CD14-positive monocyte (primary cell): Measurements from ENCODE around the gene TRIM45. TPM values are rescaled to one million over a fixed set of nuclear protein-coding genes. Genes with fewer than 3 reads are reported as not detected.
A peak's percentile ranks its signal among the peaks of the same experiment; 100 is the strongest.

Source experiments
- DNase-seq, 3 donors: peaks; one replicate each; pipeline ENCODE4 v3.0.0-alpha.2; 2011 to 2022
- H2AFZ ChIP-seq: 2 replicates; pipeline ENCODE4 v1.6.0; 2012; ENCODE audit warnings: mild to moderate bottlenecking, low read depth, low read length, inconsistent platforms; ENCODE audit not compliant: insufficient read depth, poor library complexity, severe bottlenecking
- H3K27ac ChIP-seq, 2 donors: 1 replicate in 1 of 2; 2 replicates in 1 of 2; pipeline ENCODE4 v1.5.1; 2012 to 2013; ENCODE audit warnings: low read length in 2 of 2, control low read depth in 1 of 2, inconsistent platforms in 1 of 2, low read depth in 1 of 2, mild to moderate bottlenecking in 1 of 2
- H3K27me3 ChIP-seq, 2 donors: one replicate each; pipeline versions ENCODE4 v1.6.0 to v1.6.1; 2011 to 2013; ENCODE audit warnings: low read length in 2 of 2; ENCODE audit not compliant: control insufficient read depth in 2 of 2, insufficient read depth in 2 of 2
- H3K36me3 ChIP-seq, 2 donors: replicated peaks in 1 of 2; 1 replicate in 1 of 2; 2 replicates in 1 of 2; pipeline versions ENCODE4 v1.5.1 to v1.6.1; 2012 to 2013; ENCODE audit warnings: low read length in 2 of 2, control low read depth in 1 of 2, inconsistent platforms in 1 of 2, mild to moderate bottlenecking in 1 of 2; ENCODE audit not compliant: insufficient read depth in 2 of 2, control insufficient read depth in 1 of 2
- H3K4me1 ChIP-seq, 2 donors: 1 replicate in 1 of 2; 2 replicates in 1 of 2; pipeline versions ENCODE4 v1.5.1 to v1.6.1; 2012 to 2013; ENCODE audit warnings: low read length in 2 of 2, control low read depth in 1 of 2, inconsistent platforms in 1 of 2, mild to moderate bottlenecking in 1 of 2, moderate library complexity in 1 of 2; ENCODE audit not compliant: insufficient read depth in 2 of 2, control insufficient read depth in 1 of 2
- H3K4me2 ChIP-seq: replicated peaks from 2 replicates; pipeline ENCODE3; 2012; ENCODE audit warnings: low read length, moderate library complexity, mild to moderate bottlenecking; ENCODE audit not compliant: poor library complexity, severe bottlenecking; ENCODE audit errors: extremely low read depth
- H3K4me3 ChIP-seq, 3 experiments: fragments of 200-600 bp in 1 of 3; sonication (generic) in 1 of 3; replicated peaks in 1 of 3; 1 replicate in 2 of 3; 2 replicates in 1 of 3; pipeline ENCODE4 v1.5.1; 2011 to 2013; ENCODE audit warnings: low read length in 3 of 3, mild to moderate bottlenecking in 3 of 3, control low read depth in 2 of 3, low read depth in 2 of 3, inconsistent platforms in 1 of 3, moderate library complexity in 1 of 3
- H3K79me2 ChIP-seq: 2 replicates; pipeline ENCODE4 v1.6.0; 2012; ENCODE audit warnings: mild to moderate bottlenecking, control low read depth, inconsistent platforms, low read length, moderate library complexity; ENCODE audit not compliant: insufficient read depth
- H3K9ac ChIP-seq: 2 replicates; pipeline ENCODE4 v1.6.0; 2017; ENCODE audit warnings: low read length, mild to moderate bottlenecking; ENCODE audit not compliant: insufficient read depth, poor library complexity, severe bottlenecking
- H3K9me3 ChIP-seq, 2 donors: replicated peaks in 1 of 2; 1 replicate in 1 of 2; 2 replicates in 1 of 2; pipeline versions ENCODE4 v1.5.1 to v1.6.1; 2012 to 2013; ENCODE audit warnings: low read length in 2 of 2, control low read depth in 1 of 2; ENCODE audit not compliant: control insufficient read depth in 1 of 2, insufficient read depth in 1 of 2
- H4K20me1 ChIP-seq: 2 replicates; pipeline ENCODE4 v1.6.0; 2012; ENCODE audit warnings: mild to moderate bottlenecking, low read length, control low read depth, moderate library complexity; ENCODE audit not compliant: insufficient read depth
- H3K27ac Mint-ChIP-seq, 7 donors: one replicate each; pipeline ENCODE4 v1.8.0; 2020; ENCODE audit warnings: mild to moderate bottlenecking in 7 of 7, mixed read lengths in 7 of 7, moderate library complexity in 6 of 7, inconsistent platforms in 2 of 7
- H3K27me3 Mint-ChIP-seq, 3 donors: one replicate each; pipeline ENCODE4 v1.8.0; 2021 to 2022; ENCODE audit warnings: low read depth in 3 of 3, mild to moderate bottlenecking in 3 of 3, mixed read lengths in 3 of 3, moderate library complexity in 3 of 3, inconsistent platforms in 1 of 3
- H3K36me3 Mint-ChIP-seq, 2 donors: one replicate each; pipeline ENCODE4 v1.8.0; 2020; ENCODE audit warnings: mixed read lengths in 2 of 2, inconsistent platforms in 1 of 2, mild to moderate bottlenecking in 1 of 2
- H3K4me1 Mint-ChIP-seq: one replicate; pipeline ENCODE4 v1.8.0; 2020; ENCODE audit warnings: mild to moderate bottlenecking, mixed read lengths
- H3K4me3 Mint-ChIP-seq, 2 donors: one replicate each; pipeline ENCODE4 v1.8.0; 2020; ENCODE audit warnings: mild to moderate bottlenecking in 2 of 2, mixed read lengths in 2 of 2, moderate library complexity in 1 of 2
- H3K9me3 Mint-ChIP-seq, 7 donors: one replicate each; pipeline ENCODE4 v1.8.0; 2020 to 2022; ENCODE audit warnings: mixed read lengths in 7 of 7, mild to moderate bottlenecking in 6 of 7, moderate library complexity in 6 of 7, inconsistent platforms in 2 of 7
- CTCF ChIP-seq: fragments of 200-600 bp; IDR thresholded peaks from one replicate; pipeline ENCODE4 v1.8.0; 2022; ENCODE audit warnings: antibody characterized with exemption, mild to moderate bottlenecking
- WGBS: methylation state at CpG from one replicate; pipeline ENCODE4 v1.1.5; 2013; ENCODE audit warnings: missing lambda C conversion rate; ENCODE audit not compliant: insufficient coverage; 5-methylcytosine and 5-hydroxymethylcytosine counted together
- intact Hi-C, 2 donors: fragments of 100-400 bp; cut with micrococcal nuclease; formaldehyde crosslinking; loops; one replicate each; pipeline versions ENCODE4 v1.15.0 to v1.15.1; 2023
- polyA plus RNA-seq, 3 donors: library from polyadenylated mRNA; depleted of rRNA in 1 of 3; unstranded in 2 of 3; stranded (reverse) in 1 of 3; fragments of 300-500 nt in 2 of 3; fragments of >200 nt in 1 of 3; fragmentation: Illumina TruSeq in 2 of 3; gene quantifications; 1 replicate in 2 of 3; 2 replicates in 1 of 3; pipeline ENCODE4 v1.2.3, GENCODE V29; 2012 to 2021

TRIM45 gene
- polyA plus RNA-seq, 3 donors = 0.85 to 1.4 TPM; not detected in 1

GRCh38 chr1:117070124-117070523 lies 51.4 kb downstream of the TRIM45 start:
- Histone ChIP-seq H3K4me2 (no peak overlapping the region), H3K36me3 (peaks cover 22 to 67% of the 10 kb centered on the region in 2 donors), H3K4me3 (no peak overlapping the region), H3K79me2 (peaks cover 28% of the 10 kb centered on the region), H3K27ac (no peak overlapping the region), H4K20me1 (no peaks in the 10 kb centered on the region), H3K9ac (no peak overlapping the region), H3K9me3 (no peaks in the 10 kb centered on the region), H2AFZ (no peak overlapping the region), H3K4me1 (no peaks in the 10 kb centered on the region), H3K27me3 (no peaks in the 10 kb centered on the region)
- Mint-ChIP-seq H3K4me3 (no peak overlapping the region), H3K9me3 (no peaks in the 10 kb centered on the region), H3K27ac (no peak overlapping the region), H3K27me3 (no peaks in the 10 kb centered on the region), H3K36me3 (peaks cover 42 to 68% of the 10 kb centered on the region in 2 donors), H3K4me1 (peaks cover 3% of the 10 kb centered on the region)
- intact Hi-C loops = no loop called here
- TF ChIP-seq CTCF = no peak
- no peak for DNase-seq
- WGBS = no CpG with 5 or more reads among the region's 2 CpGs

- Histone ChIP-seq H3K4me1 (no peaks in the 10 kb centered on the region), H3K4me2 (no peak overlapping the region), H3K27me3 (no peaks in the 10 kb centered on the region), H3K27ac (no peak overlapping the region), H2AFZ (no peak overlapping the region), H4K20me1 (no peaks in the 10 kb centered on the region), H3K4me3 (no peak overlapping the region), H3K9ac (no peak overlapping the region), H3K9me3 (no peaks in the 10 kb centered on the region), H3K79me2 (peaks cover 28% of the 10 kb centered on the region), H3K36me3 (peaks cover 14 to 67% of the 10 kb centered on the region in 2 donors)
- Mint-ChIP-seq H3K4me1 (peaks cover 3% of the 10 kb centered on the region), H3K9me3 (no peaks in the 10 kb centered on the region), H3K4me3 (no peak overlapping the region), H3K27ac (peak overlapping the region in 2 of 7 donors; percentile 0), H3K36me3 (peaks cover 41 to 68% of the 10 kb centered on the region in 2 donors), H3K27me3 (no peaks in the 10 kb centered on the region)
- TF ChIP-seq CTCF = no peak
- intact Hi-C loops = loop anchor here in 1 of 2 donors (10.0 kb wide), 1 partner anchor 825 kb away; no protein-coding TSS in a partner anchor
- 100% methylated on average over 3 of the region's 4 CpGs for WGBS
- DNase-seq = no peak
Measured at GRCh38 chr1:117069220-117069844, 52.2 kb downstream of the TRIM45 start.
